ENCODE measurements around the gene P2RX1. TPM values are rescaled to one million over a fixed set of nuclear protein-coding genes. Genes with fewer than 3 reads are reported as not detected.
"Not testable (repeated sequence)": the region's sequence is repeated elsewhere in the genome, so short reads cannot be mapped to it uniquely, and the experiment has no call there.

P2RX1 gene
- total RNA-seq, 1 donor from 2014 or later, result 0.47 TPM

DNA sequence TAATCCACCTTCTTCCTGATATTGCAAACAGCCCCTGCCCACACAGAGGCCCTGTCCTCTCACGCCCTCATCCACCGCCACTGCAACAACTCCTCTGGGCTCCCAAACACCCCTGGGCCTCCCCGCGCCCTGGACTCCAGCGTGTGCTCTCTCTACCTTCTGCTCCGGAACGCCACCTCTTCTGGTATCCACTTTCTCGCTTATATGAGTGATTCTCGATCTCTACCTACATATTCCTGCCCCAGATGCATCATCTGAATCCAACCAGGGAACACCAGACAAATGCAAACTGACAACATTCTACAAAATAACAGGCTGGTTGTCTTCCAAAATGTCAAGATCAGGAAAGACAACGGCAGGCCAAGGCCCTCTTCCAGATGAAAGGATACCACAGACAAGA, 42.4 kb downstream of the P2RX1 start:
- Mint-ChIP-seq H3K36me3 (ENCODE audit: low read depth) (peaks cover 15% of the 10 kb centered on the region), H3K4me3 (no peak overlapping the region), H3K4me1 (peaks cover 5% of the 10 kb centered on the region), H3K27me3 (no peaks in the 10 kb centered on the region), H3K9me3 (no peaks in the 10 kb centered on the region), H3K27ac (no peak overlapping the region)
- intact Hi-C loops (cut with micrococcal nuclease), result no loop called here
- DNase-seq, result no peak

DNA sequence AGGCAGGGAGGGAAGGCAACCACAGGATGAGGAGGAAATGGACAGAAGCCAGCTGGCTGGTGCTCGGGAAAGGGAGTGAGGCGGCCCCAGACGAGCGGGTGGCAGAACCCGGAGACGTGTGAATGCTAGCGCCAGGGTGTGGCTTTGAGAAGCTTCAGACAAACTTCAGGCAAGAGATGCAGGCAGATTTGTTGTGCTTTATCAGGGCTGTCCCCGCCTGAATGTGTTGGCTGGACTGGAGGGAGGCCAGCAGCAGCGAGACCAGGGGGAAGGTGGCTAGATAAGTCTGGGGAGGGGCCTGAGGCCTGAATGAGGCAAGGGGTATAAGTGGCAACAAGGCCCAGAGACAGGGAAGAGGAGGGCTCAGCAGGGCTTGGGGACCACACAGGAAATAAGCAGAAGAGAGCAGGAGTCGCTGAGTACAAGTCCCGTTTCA, 45.4 kb downstream of the P2RX1 start:
- H3K36me3 Mint-ChIP-seq (ENCODE audit: low read depth), result peaks cover 12% of the 10 kb centered on the region
- DNase-seq, result peak; percentile 73
- H3K27ac Mint-ChIP-seq, result peak overlapping the region; percentile 87
- intact Hi-C loops (cut with micrococcal nuclease), result no loop called here
- H3K27me3 Mint-ChIP-seq, result no peaks in the 10 kb centered on the region
- no peaks in the 10 kb centered on the region for H3K9me3 Mint-ChIP-seq
- peak overlapping the region; percentile 70 for H3K4me3 Mint-ChIP-seq
- peaks cover 5% of the 10 kb centered on the region for H3K4me1 Mint-ChIP-seq

DNA sequence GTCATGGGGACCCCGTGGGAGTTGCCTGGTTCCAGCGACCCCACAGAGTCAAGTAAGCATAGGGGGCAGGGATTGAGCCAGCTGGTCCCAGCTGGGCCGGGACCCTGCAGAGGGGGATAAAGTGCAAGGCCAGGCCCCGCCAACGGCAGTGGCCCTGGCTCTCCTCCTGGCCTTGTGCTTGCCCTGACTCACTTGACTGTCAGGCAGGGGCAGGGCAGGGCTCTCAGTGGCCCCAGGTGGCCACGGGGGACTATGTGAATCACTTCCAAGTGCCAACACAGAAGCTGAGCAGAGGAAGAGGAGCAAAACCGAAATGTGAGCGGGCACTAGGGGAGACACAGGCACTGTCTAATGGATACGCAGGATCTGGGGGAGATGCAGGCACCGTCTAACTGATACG, 48.7 kb downstream of the P2RX1 start:
- H3K27ac Mint-ChIP-seq, result no peak overlapping the region
- intact Hi-C loops (cut with micrococcal nuclease), result no loop called here
- peaks cover 3% of the 10 kb centered on the region for H3K36me3 Mint-ChIP-seq (ENCODE audit: low read depth)
- no peak for DNase-seq
- peaks cover 5% of the 10 kb centered on the region for H3K4me1 Mint-ChIP-seq
- no peak overlapping the region for H3K4me3 Mint-ChIP-seq
- H3K27me3 Mint-ChIP-seq, result no peaks in the 10 kb centered on the region
- H3K9me3 Mint-ChIP-seq, result no peaks in the 10 kb centered on the region

DNA sequence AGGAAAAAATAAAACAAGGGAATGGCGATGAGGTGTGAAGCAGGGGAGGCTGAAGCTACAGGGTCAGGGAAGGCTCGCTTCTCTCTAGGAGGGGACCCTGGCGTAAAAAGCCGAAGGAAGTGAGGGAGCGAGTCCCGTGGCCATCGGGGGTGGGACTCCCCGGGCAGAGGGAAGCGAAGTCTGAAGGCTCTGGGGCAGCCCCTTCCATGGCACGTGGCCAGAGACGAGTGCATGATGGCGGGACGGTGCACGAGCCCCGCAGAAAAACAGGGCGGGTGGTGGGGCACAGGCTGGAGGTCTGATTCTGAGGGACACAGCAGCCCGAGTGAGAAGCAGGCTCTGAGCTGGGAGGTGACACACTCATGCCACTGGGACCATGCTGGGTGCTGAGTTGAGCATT, 49.2 kb downstream of the P2RX1 start:
- Mint-ChIP-seq H3K4me1 (peaks cover 5% of the 10 kb centered on the region), H3K27ac (no peak overlapping the region), H3K4me3 (no peak overlapping the region), H3K9me3 (no peaks in the 10 kb centered on the region), H3K27me3 (no peaks in the 10 kb centered on the region), H3K36me3 (ENCODE audit: low read depth) (peaks cover 3% of the 10 kb centered on the region)
- no peak for DNase-seq
- intact Hi-C loops (cut with micrococcal nuclease), result no loop called here

DNA sequence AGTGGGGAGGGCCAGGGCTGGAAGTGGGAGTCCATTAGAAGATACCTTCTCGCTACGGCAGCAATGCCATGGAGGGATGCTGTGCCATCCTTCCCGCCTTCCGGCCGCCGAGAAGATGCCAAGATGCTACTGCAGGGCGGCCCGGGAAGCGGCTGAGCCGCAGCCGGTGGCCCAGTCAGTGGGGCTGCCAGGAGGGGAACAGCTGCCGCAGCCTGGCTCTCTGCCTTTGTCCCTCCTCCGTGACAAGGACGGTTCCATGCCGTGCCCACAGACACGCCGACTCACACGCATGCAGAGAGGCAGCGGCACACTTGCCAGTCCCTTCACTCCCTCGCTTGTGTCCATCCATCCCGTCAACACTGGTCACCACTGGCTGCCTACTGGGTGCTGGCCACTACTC, 50.0 kb downstream of the P2RX1 start:
- Mint-ChIP-seq H3K9me3 (no peaks in the 10 kb centered on the region), H3K27ac (no peak overlapping the region), H3K27me3 (no peaks in the 10 kb centered on the region), H3K4me1 (peaks cover 5% of the 10 kb centered on the region), H3K4me3 (no peak overlapping the region), H3K36me3 (ENCODE audit: low read depth) (peaks cover 3% of the 10 kb centered on the region)
- DNase-seq, result no peak
- intact Hi-C loops (cut with micrococcal nuclease), result no loop called here

DNA sequence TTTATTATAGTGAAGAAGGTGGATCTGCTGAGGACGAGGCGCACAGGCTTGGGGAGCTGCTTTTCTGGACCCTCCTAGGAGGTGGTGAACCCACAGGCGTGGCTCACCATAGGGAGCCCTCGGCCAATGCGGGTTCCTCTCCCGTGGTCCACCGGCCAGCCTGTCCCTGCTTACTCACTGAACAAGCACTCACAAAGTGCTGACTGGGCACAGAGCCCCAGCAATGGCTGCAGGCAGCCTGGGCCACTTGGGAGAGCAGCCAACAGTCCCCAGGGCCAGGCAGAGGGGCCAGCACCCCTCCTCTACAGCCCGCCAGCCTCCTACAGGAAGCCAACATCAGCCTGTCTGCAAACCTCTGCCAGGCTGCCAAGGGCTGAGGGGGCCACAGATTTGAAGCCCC, 51.1 kb downstream of the P2RX1 start:
- intact Hi-C loops (cut with micrococcal nuclease), result no loop called here
- peaks cover 1% of the 10 kb centered on the region for H3K36me3 Mint-ChIP-seq (ENCODE audit: low read depth)
- H3K27ac Mint-ChIP-seq, result no peak overlapping the region
- H3K4me1 Mint-ChIP-seq, result no peaks in the 10 kb centered on the region
- H3K9me3 Mint-ChIP-seq, result no peaks in the 10 kb centered on the region
- no peaks in the 10 kb centered on the region for H3K27me3 Mint-ChIP-seq
- no peak overlapping the region for H3K4me3 Mint-ChIP-seq
- no peak for DNase-seq

DNA sequence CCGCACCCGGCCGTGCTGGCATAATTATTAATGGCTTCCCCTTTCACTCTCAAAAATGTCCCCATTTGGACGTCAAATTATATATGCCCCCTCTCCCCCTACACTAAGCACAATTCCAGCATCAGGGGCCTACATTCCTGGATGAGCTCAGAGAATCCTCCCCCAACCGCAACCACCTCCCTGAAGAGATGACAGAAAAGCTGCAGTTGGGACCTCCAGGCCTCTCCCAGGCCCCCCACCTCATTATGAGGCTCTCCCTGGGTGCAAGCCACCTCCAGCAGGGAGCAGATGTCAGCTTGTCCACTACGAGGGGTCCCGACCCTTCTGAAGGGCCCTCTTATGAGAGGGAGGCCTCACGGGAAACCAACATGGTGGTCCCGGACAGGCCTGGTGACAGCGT, 51.7 kb downstream of the P2RX1 start:
- Mint-ChIP-seq H3K27me3 (no peaks in the 10 kb centered on the region), H3K4me1 (no peaks in the 10 kb centered on the region), H3K36me3 (ENCODE audit: low read depth) (peaks cover 1% of the 10 kb centered on the region), H3K9me3 (no peaks in the 10 kb centered on the region), H3K27ac (no peak overlapping the region), H3K4me3 (no peak overlapping the region)
- intact Hi-C loops (cut with micrococcal nuclease), result loop anchor here (1.0 kb wide), 1 partner anchor 140 kb away; no protein-coding TSS in a partner anchor
- DNase-seq, result no peak

DNA sequence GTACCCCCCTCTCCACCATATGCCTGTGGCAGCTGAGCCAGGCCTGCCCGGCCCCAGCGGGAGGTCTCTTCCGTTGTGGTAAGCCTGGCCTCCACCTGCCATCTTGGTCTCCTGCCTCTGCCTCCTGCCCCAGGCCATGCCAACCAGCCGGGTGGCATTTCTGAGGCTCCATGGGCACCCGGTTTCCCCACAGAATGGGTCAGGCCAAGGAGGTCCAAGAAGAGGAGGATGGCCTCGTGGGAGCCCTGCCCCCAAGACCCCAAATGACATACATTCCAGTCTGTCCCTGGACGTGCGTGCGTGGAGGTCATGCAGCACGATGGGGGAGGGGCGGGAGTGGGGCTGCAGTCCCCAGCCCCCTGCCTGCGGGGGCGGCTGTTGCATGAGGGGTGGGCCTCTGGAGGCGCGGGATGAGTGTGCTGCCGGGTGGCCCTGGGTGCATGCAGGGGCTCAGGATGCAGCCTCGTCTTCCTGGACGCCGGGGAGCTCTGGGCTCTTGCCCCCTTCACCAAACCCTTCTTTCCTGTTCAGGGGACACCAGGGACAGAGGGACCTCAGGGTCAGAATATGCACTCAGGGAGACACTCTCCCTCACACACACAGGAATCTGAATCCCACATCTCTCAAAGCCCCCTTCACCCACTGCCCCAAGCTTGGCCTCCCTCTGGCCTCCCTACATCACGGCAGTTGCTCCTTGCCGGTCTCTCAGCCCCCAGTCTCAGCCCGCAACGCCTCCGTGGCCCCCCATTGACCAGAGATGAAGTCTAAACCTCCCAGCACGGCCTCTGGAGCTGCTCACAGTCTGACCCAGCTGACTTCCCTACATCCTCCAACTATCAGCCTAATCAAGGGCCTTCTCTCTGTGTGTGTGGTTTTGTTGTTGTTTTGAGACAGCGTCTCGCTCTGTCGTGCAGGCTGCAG, 54.2 kb downstream of the P2RX1 start:
- Mint-ChIP-seq H3K9me3 (no peaks in the 10 kb centered on the region), H3K36me3 (ENCODE audit: low read depth) (peaks cover 1% of the 10 kb centered on the region), H3K27me3 (no peaks in the 10 kb centered on the region), H3K4me1 (no peaks in the 10 kb centered on the region), H3K4me3 (no peak overlapping the region), H3K27ac (no peak overlapping the region)
- DNase-seq, result no peak
- intact Hi-C loops (cut with micrococcal nuclease), result no loop called here

DNA sequence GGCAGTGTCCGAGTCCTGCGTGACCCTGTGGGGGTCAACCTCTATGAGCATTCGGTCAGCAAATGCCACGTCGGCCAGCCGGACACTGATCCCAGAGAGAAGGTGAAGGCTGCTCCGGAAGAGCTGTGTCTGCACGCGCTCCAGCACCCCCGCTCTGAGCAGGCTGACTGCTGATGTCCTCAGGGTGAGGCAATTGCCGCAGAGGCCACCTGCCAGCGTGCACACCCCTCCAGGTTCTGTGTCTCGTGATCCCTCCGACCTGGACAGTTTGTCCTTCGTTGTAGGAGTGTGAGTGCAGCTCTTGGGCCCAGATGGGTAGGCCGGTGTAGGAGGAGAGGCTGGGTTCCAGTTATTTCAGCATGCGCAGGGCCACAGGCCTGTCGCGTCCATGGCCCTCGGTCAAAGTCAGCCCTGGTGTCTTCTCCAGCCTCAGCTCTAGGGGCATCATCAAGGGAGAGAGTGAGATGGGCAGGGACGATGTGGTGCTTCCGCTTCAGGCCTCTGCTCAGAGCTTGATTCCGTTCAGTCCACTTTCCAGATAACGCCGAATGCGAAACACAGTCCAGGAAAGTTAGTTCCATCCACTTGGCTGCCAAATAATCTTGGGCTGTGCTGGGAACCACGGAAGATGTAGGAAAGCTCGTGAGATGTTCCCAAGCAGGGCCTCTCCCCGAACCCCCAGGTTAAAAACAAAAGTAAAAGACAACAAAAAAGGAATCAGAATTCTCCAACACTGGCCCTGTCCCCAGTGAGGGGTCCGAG, 55.1 kb downstream of the P2RX1 start:
- intact Hi-C loops (cut with micrococcal nuclease), result no loop called here
- no peaks in the 10 kb centered on the region for H3K9me3 Mint-ChIP-seq

DNA sequence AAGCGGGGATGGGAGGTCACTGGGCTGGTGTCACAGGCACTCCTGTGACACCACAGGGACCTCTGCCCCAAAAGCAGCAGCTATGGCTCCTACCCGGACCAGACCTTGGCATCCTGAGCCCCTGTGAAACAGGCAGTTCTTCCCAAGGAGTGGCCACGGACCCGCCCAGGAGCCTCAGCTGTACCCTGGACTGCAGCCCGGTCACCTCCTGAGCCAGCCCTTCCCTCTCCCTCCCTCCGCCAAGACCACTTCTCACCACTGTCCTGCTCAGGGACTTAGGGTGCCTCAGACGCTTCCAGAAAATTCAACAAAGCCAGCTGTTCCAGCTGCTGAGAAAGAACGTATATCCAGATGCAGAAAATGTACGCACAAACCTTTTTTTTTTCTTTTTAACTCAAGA, 56.3 kb downstream of the P2RX1 start:
- Mint-ChIP-seq H3K27ac (no peak overlapping the region), H3K9me3 (no peaks in the 10 kb centered on the region), H3K4me1 (no peaks in the 10 kb centered on the region), H3K36me3 (ENCODE audit: low read depth) (peaks cover 1% of the 10 kb centered on the region), H3K27me3 (no peaks in the 10 kb centered on the region), H3K4me3 (no peak overlapping the region)
- intact Hi-C loops (cut with micrococcal nuclease), result no loop called here
- no peak for DNase-seq

More for the DNA sequence above, 55.1 kb downstream of the P2RX1 start:
- Mint-ChIP-seq H3K36me3 (ENCODE audit: low read depth) (peaks cover 1% of the 10 kb centered on the region), H3K27me3 (no peaks in the 10 kb centered on the region), H3K4me1 (no peaks in the 10 kb centered on the region), H3K27ac (no peak overlapping the region), H3K4me3 (no peak overlapping the region)
- no peak for DNase-seq

DNA sequence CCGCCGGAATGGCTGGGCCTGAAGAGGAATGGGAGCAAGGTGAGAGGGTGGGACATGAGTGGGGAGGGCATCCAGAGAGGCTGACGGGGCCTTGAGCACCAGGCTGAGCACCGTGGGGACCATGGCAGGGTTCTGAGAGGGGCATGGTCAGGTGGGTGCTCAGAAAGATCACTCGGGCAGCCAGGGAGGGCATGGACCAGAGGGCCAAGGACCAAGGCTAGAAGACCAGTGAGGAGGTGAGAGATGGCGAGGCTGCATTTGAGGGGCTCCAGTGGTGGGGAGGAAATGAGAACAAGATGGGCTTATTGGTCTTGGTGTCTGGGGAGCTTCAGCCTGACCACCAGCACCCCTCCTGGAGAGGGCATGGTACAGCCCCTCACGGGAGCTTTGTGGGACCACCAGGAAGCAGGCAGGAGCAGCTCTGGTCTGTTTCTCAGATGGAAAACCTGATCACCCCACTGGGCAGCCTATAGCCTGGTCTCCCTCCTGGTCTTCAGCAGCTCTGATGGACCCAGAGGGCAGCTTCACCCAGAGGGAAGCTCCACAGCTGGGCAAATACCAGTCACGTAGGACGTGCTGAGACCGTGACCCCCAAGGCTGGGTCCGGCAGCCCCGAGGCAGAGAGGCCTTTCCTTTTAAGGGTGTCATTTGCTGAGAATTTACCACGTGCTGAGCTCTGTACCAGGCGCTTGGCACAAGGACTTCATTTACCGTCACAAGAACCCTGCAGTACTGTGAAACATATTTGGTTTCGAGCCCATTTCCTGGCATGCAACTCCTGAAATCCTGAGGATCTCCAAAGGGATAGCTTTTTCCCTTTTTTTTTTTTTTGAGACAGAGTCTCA, 58.8 kb downstream of the P2RX1 start:
- no peaks in the 10 kb centered on the region for H3K9me3 Mint-ChIP-seq

DNA sequence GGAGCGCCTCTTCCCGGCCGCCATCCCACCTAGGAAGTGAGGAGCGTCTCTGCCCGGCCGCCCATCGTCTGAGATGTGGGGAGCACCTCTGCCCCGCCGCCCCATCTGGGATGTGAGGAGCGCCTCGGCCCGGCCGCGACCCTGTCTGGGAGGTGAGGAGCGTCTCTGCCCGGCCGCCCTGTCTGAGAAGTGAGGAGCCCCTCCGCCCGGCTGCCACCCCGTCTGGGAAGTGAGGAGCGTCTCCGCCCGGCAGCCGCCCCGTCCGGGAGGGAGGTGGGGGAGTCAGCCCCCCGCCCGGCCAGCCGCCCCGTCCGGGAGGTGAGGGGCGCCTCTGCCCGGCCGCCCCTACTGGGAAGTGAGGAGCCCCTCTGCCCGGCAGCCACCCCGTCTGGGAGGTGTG, 62.1 kb downstream of the P2RX1 start:
- intact Hi-C loops (cut with micrococcal nuclease); H3K4me1 Mint-ChIP-seq; H3K9me3 Mint-ChIP-seq; H3K36me3 Mint-ChIP-seq (ENCODE audit: low read depth); DNase-seq; H3K4me3 Mint-ChIP-seq; H3K27ac Mint-ChIP-seq: not testable (repeated sequence)
- H3K27me3 Mint-ChIP-seq, result peaks cover 19% of the 10 kb centered on the region

More for the DNA sequence above, 58.8 kb downstream of the P2RX1 start:
- Mint-ChIP-seq H3K27ac (no peak overlapping the region), H3K4me1 (no peaks in the 10 kb centered on the region), H3K27me3 (peaks cover 2% of the 10 kb centered on the region), H3K4me3 (no peak overlapping the region), H3K36me3 (ENCODE audit: low read depth) (peaks cover 1% of the 10 kb centered on the region)
- DNase-seq, result no peak
- intact Hi-C loops (cut with micrococcal nuclease), result no loop called here

DNA sequence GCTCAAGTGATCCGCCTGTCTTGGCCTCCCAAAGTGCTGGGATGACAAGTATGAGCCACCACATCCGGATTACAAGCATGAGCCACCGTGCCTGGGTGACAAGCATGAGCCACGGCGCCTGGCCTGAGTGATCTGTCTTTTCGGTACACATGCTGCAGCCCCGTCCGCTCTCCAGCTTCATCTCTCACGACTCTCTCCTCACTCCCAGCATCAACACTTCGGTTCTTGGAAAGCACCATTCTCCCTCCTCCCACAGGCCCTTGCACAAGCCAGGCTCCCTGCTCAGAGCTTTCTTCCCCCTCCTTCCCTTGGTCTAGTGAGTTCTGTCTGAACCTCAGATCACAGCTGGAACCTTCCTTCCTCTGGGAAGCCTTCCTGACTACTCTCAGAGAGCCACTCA, 63.7 kb downstream of the P2RX1 start:
- H3K4me3 Mint-ChIP-seq, result no peak overlapping the region
- peaks cover 25% of the 10 kb centered on the region for H3K27me3 Mint-ChIP-seq
- H3K27ac Mint-ChIP-seq, result no peak overlapping the region
- no peaks in the 10 kb centered on the region for H3K9me3 Mint-ChIP-seq
- intact Hi-C loops (cut with micrococcal nuclease), result no loop called here
- H3K4me1 Mint-ChIP-seq, result no peaks in the 10 kb centered on the region
- H3K36me3 Mint-ChIP-seq (ENCODE audit: low read depth), result no peaks in the 10 kb centered on the region
- DNase-seq, result no peak
